Stimulated activated CD4-positive, alpha-beta T cell treated with anti-CD3 and anti-CD28 coated beads, Interleukin-2, amount 100 ng/mL, for 4 hours (primary cell): ENCODE results near the gene DNAI1.
"Not testable (repeated sequence)": the region's sequence is repeated elsewhere in the genome, so short reads cannot be mapped to it uniquely, and the experiment has no call there.

Experiments
- DNase-seq: peaks from one replicate; pipeline ENCODE4 v3.0.0-alpha.2; 2020; ENCODE audit warnings: low read depth

Gene DNAI1

GRCh38 chr9:34451135-34451534 is 7.5 kb upstream of the DNAI1 start:
- no peak for DNase-seq

GRCh38 chr9:34451545-34451944 is 7.1 kb upstream of the DNAI1 start:
- no peak for DNase-seq

DNA sequence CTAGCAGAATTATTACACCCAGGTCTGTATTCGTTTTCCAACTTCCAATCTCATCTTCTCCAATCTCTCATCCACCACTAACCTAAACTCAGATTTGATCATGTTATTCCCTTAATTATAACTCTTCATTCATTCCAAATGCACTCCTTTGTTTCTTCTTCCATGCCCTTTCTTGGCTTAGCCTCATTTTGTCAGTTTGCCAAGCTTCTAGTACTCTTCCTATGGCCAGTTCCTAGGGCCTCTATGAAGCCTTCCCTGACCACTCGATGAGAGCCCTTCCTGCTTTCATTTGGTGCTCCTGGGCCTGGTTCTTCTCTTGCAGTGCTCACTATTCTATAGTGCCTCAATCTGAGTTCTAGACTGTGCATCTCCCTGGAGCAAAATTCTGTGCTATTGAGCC is 6.0 kb upstream of the DNAI1 start:
- DNase-seq: no peak

DNA sequence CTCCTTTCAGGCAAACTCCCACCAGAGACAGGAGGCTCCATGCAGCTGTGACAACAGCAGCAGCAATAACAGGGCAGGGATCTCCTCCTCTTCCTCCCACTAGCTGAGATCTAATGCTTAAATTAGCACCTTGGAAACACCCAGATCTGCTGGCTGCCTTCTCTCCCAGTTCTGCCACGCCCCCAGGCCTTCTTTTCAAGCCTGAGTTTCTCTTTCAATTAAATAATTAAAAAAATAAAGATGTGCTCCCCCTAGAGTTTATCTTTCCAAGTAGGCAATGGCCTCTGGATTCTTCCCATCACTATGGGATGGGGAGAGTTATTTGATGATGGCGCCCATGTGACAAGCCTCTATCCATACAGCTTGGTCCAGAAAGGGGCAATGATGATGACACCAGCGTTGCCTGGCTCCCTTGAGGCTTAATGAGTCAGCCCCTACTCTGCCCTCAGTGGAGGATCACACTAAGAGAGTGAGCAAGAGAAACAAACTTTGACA is 4.0 kb upstream of the DNAI1 start:
- no peak for DNase-seq

DNA sequence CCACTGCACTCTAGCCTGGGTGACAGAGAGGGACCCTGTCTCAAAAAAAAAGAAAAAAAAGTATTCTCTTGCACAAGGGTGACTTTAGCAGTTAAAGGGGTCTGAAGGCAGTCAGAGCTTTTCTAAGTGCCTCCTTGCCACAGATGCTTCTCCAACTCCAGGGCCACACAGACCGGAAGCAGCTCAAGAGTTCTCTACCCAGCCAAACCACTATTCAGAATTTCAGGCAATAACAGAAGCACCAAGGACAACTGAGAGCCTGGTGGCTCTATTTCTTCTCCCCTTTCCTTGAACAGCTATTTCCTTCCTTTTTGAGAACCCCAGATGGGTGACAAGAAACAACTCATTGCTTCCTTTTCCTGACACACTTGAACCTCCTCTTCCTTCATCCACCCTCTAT is 2.5 kb upstream of the DNAI1 start:
- no peak for DNase-seq

DNA sequence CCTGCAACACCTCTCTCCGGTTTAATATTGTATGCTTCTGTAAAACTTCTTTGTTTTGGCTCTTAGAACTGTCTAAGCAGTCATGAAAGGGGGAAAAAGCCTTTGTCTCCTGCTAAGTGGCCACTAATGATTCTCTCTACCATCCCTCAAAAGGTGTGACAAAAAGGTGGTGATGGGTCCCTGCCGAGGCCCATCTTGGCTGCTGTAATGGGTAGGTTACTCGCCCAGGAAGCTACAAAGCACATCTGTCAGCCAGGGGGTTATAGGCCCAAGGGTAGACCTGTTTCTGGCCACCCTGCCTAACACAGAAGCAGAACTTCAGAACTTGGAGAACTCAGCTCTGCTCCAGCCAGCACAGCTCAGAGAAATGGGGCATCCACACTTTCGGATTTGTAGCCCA is 1.9 kb upstream of the DNAI1 start:
- DNase-seq: no peak

DNA sequence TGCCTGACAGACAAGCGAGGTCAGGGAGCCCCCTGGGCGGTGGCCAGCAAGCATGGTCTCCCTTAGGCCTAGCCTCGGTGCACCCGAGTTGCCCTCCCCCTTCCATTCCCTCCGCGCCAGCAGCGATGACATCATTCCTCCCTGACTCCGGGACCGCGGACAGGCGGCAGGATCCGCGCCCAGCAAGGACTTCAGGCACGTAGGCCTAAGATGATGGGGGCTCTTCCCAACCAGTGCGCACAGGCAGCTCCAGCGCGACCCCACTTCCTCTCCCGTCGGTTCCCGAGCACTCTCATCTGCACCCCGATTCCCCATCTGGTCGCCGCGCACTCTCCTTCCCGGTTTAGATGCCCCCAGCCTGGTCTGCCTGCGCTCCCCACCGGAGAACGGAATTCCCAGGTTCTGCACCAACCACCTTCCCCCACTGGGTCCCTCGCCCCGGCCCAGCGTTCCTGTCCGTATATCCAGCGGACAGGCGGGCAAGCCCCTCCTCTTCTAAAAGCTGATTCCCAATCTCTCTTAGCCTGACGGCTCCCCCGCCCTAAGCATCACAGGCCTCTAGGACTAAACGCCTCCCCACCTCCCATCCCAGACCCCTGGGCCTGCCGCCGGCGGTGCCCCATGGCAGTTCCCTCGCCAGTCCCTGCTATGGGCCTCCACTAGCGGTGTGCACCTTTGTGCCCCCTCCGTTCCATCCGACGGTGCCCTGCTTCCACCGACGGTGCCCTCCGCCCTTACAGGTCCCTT is 1.2 kb upstream of the DNAI1 start:
- no peak for DNase-seq

- no peak for DNase-seq
These were observed 345 bp downstream of the DNAI1 start for GRCh38 chr9:34458959-34459340.

DNA sequence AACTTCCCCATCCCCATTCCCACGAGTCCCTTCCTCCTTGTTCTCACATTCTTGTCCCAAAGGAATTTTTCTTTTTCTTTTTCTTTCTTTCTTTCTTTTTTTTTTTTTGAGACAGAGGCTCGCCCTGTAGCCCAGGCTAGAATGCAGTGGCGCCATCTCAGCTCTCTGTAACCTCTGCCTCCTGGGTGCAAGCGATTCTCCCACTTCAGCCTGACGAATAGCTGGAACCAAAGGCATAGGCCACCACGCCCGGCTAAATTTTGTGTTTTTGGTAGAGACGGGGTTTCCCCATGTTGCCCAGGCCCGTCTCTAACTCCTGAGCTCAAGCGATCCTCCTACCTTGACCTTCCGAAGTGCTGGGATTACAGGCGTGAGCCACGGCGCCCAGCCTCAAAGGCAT is 751 bp downstream of the DNAI1 start:
- no peak for DNase-seq

- DNase-seq: no peak
These were observed 1.3 kb downstream of the DNAI1 start for GRCh38 chr9:34459941-34460340.

DNA sequence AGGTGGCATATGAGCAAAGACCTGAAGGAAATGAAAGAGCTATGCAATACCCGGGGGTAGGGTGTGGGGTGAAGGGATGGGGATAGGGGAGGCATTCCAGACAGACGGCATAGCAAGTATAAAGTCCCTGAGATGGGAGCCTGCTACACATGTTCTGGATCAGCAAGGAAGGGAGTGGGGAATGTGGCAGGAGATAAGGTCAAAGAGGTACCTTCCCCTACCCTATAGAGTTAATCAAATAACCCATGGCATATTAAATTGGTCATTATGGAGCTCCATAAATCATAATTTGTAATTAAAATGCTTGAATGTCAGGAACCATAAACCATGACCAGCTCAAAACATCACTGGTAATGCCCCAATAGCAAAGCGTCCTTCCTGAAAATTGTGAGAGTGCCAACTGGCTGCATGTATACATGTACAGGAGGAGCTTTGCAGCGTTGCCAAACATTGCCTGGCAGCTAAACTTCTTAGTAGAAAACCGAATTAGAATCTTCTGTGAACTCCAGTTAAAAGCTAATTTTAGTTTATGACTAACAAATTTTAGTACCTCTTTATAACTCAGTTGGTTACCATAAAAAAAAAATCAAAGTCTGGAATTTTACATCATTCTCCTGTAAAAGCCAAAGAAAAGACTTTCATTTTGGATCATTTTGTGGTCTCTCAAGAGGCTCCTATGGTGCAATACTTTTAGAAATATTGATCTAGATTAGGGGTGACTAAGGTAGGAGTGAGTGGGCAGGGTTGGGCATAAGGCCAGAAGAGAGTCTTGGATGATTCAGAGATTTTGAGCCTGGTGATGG is 4.7 kb downstream of the DNAI1 start:
- no peak for DNase-seq

DNA sequence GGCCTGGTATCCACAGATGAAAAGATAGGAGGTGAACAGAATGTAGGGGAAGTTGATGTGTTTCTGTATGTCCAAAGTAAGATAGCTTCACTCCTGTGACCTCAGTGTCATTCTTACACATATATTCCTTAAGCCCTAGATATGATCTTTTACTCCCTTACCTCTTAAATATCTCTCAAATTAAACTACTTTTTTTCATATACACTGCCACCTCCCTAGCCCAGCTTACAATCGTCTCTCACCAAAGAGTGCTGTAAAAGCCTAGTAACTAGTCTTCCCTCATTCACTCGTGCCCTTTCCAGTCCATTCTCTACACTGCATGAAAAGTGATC is 5.3 kb downstream of the DNAI1 start:
- no peak for DNase-seq

- no peak for DNase-seq
These were observed 6.0 kb downstream of the DNAI1 start for GRCh38 chr9:34464571-34464970.

DNA sequence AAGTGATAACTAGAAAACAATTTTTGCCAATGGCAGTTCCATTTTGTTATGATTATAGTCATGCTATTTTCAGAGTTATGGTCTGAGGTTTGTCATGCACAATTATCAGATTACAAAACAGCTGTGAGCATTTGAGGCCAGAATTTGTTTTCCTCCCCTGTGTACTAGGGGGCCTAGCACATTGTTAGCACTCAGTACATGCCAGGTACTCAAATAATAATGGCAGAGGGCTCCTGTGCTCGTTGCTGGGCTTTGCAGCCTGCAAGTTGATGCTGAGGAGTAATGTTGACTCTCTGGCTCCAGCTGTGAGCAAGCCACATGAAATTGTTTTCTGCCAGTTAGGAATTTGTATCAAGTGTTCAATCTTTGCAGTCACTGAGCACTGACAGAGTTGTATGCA is 6.9 kb downstream of the DNAI1 start:
- DNase-seq: no peak

- DNase-seq: no peak
These were observed 16.5 kb downstream of the DNAI1 start for GRCh38 chr9:34475097-34475496.

- DNase-seq: no peak
These were observed 18.9 kb downstream of the DNAI1 start for GRCh38 chr9:34477541-34477940.

GRCh38 chr9:34479431-34479866 is 20.8 kb downstream of the DNAI1 start:
- DNase-seq: no peak

- not testable (repeated sequence) for DNase-seq
These were observed 23.0 kb downstream of the DNAI1 start for GRCh38 chr9:34481620-34482019.

DNA sequence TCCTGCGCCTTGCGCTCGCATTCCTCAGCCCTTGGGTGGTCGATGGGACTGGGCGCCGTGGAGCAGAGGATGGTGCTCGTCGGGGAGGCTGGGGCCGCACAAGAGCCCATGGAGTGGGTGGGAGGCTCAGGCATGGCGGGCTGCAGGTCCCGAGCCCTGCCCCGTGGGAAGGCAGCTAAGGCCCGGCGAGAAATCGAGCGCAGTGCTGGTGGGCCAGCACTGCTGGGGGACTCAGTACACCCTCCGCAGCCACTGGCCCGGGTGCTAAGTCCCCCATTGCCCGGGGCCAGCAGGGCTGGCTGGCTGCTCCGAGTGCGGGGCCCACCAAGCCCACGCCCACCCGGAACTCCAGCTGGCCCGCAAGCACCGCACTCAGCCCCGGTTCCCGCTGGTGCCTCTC is 24.1 kb downstream of the DNAI1 start:
- DNase-seq: not testable (repeated sequence)

DNA sequence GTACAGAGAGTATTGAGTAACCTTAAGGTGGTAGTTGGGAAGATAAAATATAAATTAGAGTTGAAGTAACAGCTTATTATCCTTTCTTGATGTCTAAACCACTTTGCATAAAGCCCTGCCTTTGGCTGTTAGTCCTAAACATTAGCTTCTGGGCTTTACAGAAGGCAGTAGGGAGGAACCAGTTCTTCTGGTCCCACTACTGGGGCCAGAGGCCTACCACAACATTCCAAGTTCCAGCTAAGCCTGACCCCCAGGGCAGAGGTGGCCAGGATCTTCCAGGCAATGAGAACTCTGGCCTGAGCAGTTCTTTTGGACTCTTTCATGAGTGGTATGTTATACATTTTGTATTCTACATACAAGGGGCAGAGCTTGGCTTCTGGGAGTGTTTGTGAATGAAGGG is 26.1 kb downstream of the DNAI1 start:
- no peak for DNase-seq

GRCh38 chr9:34485822-34486221 is 27.2 kb downstream of the DNAI1 start:
- DNase-seq: no peak

DNA sequence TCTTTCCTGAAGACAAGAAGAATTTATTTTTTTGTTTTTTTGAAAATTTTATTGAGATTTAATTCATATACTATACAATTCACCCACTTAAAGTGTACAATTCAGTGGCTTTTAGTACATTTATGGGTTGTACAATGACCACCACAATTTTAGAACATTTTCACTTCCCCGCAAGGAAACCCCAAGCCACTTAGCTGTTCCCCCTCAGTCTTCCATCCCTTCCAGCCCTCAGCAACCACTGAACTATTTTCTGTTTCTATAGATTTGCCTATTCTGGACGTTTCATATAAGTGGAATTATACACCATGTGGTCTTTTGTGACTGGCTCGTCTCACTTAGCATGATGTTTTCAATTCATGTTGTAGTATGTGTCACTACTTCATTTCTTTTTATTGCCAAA is 28.0 kb downstream of the DNAI1 start:
- no peak for DNase-seq

DNA sequence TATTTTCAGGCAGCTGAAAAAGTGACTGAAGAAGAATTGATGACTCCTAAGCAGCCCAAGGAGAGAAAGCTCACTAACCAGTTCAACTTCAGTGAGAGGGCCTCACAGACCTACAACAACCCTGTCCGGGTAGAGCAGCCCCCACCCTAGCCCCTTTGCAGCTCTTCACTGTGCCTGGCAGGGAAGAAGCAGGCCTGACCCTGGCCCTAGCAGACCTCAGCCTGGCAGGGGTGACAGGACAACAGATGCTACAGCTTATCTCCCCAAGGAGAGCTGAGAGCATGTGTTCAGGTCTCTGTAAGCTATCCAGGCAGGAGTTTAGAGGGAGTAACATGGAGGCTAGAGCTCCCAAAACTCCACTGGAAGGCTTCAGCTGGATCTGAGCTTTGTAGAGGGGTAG is 31.8 kb downstream of the DNAI1 start:
- no peak for DNase-seq

- DNase-seq: no peak
These were observed 32.2 kb downstream of the DNAI1 start for GRCh38 chr9:34490760-34491159.
